SK-N-SH (cell line): Measurements from ENCODE around the gene HYAL2. TPM values are rescaled to one million over a fixed set of nuclear protein-coding genes. Genes with fewer than 3 reads are reported as not detected.

Experiments used
- CTCF ChIA-PET: fragments of 300-600, 350-600 bp; formaldehyde crosslinking; extraction: SDS; loops from one replicate; lab custom pipeline; 2021; lab: Yijun Ruan, JAX
- POLR2A ChIA-PET: fragments of 350-600 bp; sonication (Branson Sonifier 250); formaldehyde crosslinking; extraction: SDS; loops from one replicate; lab custom pipeline; 2020; ENCODE audit warnings: antibody characterized with exemption, inconsistent platforms; lab: Yijun Ruan, JAX
- DNase-seq: peaks from one replicate; pipeline ENCODE4 v3.0.0; 2012
- H2AFZ ChIP-seq: fragments of 200-600 bp; sonication (generic); 2 replicates; pipeline ENCODE4 v1.8.1; 2016; ENCODE audit warnings: antibody characterized with exemption, mild to moderate bottlenecking, low read depth
- H3F3A ChIP-seq: fragments of 200-600 bp; sonication (generic); replicated peaks from 2 replicates; pipeline ENCODE3; 2016; ENCODE audit warnings: antibody characterized with exemption, mild to moderate bottlenecking; ENCODE audit not compliant: insufficient read depth
- H3K27ac ChIP-seq, 2 experiments: fragments of 200-500 bp in 1 of 2; fragments of 200-600 bp in 1 of 2; sonication (Bioruptor generic) in 1 of 2; sonication (generic), shearing (Covaris generic) in 1 of 2; 2 replicates each; pipeline versions ENCODE4 v1.5.1 to v1.6.1; 2014 to 2016; ENCODE audit warnings: low read depth in 2 of 2, inconsistent platforms in 1 of 2, low read length in 1 of 2, mild to moderate bottlenecking in 1 of 2, mixed read lengths in 1 of 2
- H3K27me3 ChIP-seq: fragments of 200-600 bp; sonication (generic), shearing (Covaris generic); 2 replicates; pipeline ENCODE4 v1.6.1; 2016; ENCODE audit warnings: mixed run types; ENCODE audit not compliant: insufficient read depth
- H3K36me3 ChIP-seq, 2 experiments: fragments of 200-500 bp in 1 of 2; fragments of 200-600 bp in 1 of 2; sonication (Bioruptor generic) in 1 of 2; sonication (generic) in 1 of 2; replicated peaks in 1 of 2; 2 replicates each; pipeline versions ENCODE3 to v1.5.1; 2014 to 2016; ENCODE audit warnings: low read length in 1 of 2, mild to moderate bottlenecking in 1 of 2; ENCODE audit not compliant: insufficient read depth in 2 of 2, control insufficient read depth in 1 of 2
- H3K4me1 ChIP-seq, 2 experiments: fragments of 200-500 bp in 1 of 2; fragments of 200-600 bp in 1 of 2; sonication (Bioruptor generic) in 1 of 2; sonication (generic), shearing (Covaris generic) in 1 of 2; 2 replicates each; pipeline versions ENCODE4 v1.5.1 to v1.6.1; 2014 to 2016; ENCODE audit warnings: low read depth in 1 of 2, low read length in 1 of 2, mixed run types in 1 of 2; ENCODE audit not compliant: insufficient read depth in 2 of 2, control insufficient read depth in 1 of 2
- H3K4me2 ChIP-seq: fragments of 200-600 bp; sonication (generic), shearing (Covaris generic); 2 replicates; pipeline ENCODE4 v1.6.1; 2017; ENCODE audit warnings: mixed run types
- H3K4me3 ChIP-seq, 2 experiments: fragments of 200-500 bp in 1 of 2; fragments of 200-600 bp in 1 of 2; sonication (Bioruptor generic) in 1 of 2; sonication (generic), shearing (Covaris generic) in 1 of 2; 2 replicates each; pipeline versions ENCODE4 v1.5.1 to v1.8.1; 2014 to 2016; ENCODE audit warnings: low read depth in 2 of 2, inconsistent platforms in 1 of 2, low read length in 1 of 2, mild to moderate bottlenecking in 1 of 2, mixed read lengths in 1 of 2, moderate library complexity in 1 of 2
- H3K79me2 ChIP-seq: fragments of 200-600 bp; sonication (generic); 2 replicates; pipeline ENCODE4 v1.8.1; 2017; ENCODE audit warnings: mild to moderate bottlenecking; ENCODE audit not compliant: insufficient read depth
- H3K9ac ChIP-seq: fragments of 200-600 bp; sonication (generic); 2 replicates; pipeline ENCODE4 v1.6.1; 2017; ENCODE audit warnings: mixed run types
- H3K9me2 ChIP-seq: fragments of 200-600 bp; sonication (generic); 2 replicates; pipeline ENCODE4 v1.6.1; 2017; ENCODE audit warnings: mixed run types
- H3K9me3 ChIP-seq: fragments of 200-600 bp; sonication (generic); 2 replicates; pipeline ENCODE4 v1.6.1; 2017; ENCODE audit warnings: mixed run types, mild to moderate bottlenecking, moderate library complexity
- H4K20me1 ChIP-seq: fragments of 200-600 bp; sonication (generic); 2 replicates; pipeline ENCODE4 v1.6.1; 2017; ENCODE audit warnings: mild to moderate bottlenecking, mixed run types; ENCODE audit not compliant: insufficient read depth
- ELF1 ChIP-seq: IDR thresholded peaks from 2 replicates; pipeline ENCODE4 v1.4.0; 2012
- EP300 ChIP-seq, 2 experiments: IDR thresholded peaks; 2 replicates each; pipeline versions ENCODE4 v1.4.0 to v1.6.1; 2012; ENCODE audit warnings: borderline replicate concordance in 1 of 2, low read depth in 1 of 2, low read length in 1 of 2
- GATA2 ChIP-seq: sonication (generic); formaldehyde crosslinking; IDR thresholded peaks from 2 replicates; pipeline ENCODE4 v1.5.0; 2020; ENCODE audit warnings: mild to moderate bottlenecking, missing genetic modification reagents
- NFIC ChIP-seq: IDR thresholded peaks from 2 replicates; pipeline ENCODE4 v1.4.0; 2012; ENCODE audit warnings: borderline replicate concordance
- POLR2AphosphoS5 ChIP-seq: IDR thresholded peaks from 2 replicates; pipeline ENCODE4 v1.6.1; 2012; ENCODE audit warnings: low read depth, low read length
- RAD21 ChIP-seq: IDR thresholded peaks from 2 replicates; pipeline ENCODE4 v1.6.1; 2012; ENCODE audit warnings: mild to moderate bottlenecking, low read length
- RFX5 ChIP-seq: IDR thresholded peaks from 2 replicates; pipeline ENCODE4 v1.6.1; 2012; ENCODE audit warnings: mild to moderate bottlenecking, improper control_type of control experiment, low read length
- RXRA ChIP-seq: IDR thresholded peaks from 2 replicates; pipeline ENCODE4 v1.4.0; 2012; ENCODE audit warnings: low read depth, mild to moderate bottlenecking, borderline replicate concordance
- TCF12 ChIP-seq: IDR thresholded peaks from 2 replicates; pipeline ENCODE4 v1.4.0; 2012
- WGBS: methylation state at CpG from one replicate; pipeline ENCODE4 v1.1.6; 2017; ENCODE audit warnings: low lambda C conversion rate; 5-methylcytosine and 5-hydroxymethylcytosine counted together
- polyA plus RNA-seq, 3 experiments: library from polyadenylated mRNA; depleted of rRNA; stranded (reverse); fragments of >200 nt; gene quantifications; 2 replicates each; pipeline ENCODE4 v1.2.3, GENCODE V29; 2012
- TF ChIP-seq, protein P1 (sequence below): fragments of 200-600 bp; sonication (generic); IDR thresholded peaks from 2 replicates; pipeline ENCODE4 v1.6.1; 2017; ENCODE audit warnings: antibody characterized with exemption, mild to moderate bottlenecking, moderate library complexity

HYAL2 gene
- polyA plus RNA-seq, 1 of the 3 experiments (the other 2 are of a cell fraction), result 135 TPM

DNA sequence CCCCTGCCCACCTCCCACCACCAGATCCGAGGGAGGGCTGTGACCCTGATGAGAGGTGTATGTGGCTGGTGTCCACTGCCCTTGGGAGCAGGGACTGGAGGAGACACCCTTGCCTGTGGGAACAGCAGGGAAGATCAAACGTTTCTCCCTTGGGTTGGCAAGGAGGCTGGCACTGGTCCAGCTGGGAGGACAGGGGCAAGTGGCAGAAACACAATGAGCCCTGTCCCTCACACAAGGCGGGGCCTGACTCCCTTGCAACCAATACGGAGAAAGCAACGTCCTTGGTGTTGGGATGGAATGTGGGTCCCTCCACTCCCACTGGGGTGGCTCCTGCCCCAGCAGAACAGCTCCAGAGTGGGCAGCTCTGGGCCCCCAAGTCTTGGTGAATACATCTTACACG is 5.2 kb downstream of the HYAL2 start:
- Histone ChIP-seq H3K79me2 (peaks cover 39% of the 10 kb centered on the region), H3K4me1 (peaks cover 0 to 34% of the 10 kb centered on the region in 2 experiments; a peak in 2 of 4 replicates), H3K4me3 (no peak overlapping the region), H3K9me2 (no peaks in the 10 kb centered on the region), H3K27me3 (no peaks in the 10 kb centered on the region), H3K4me2 (0 out of 2 replicates have a peak overlapping the region, but pooled peaks have one; percentile 11), H3K27ac (no peak overlapping the region), H3K9ac (no peak overlapping the region), H4K20me1 (no peaks in the 10 kb centered on the region), H3F3A (peaks cover 9% of the 10 kb centered on the region), H2AFZ (no peak overlapping the region), H3K9me3 (no peaks in the 10 kb centered on the region), H3K36me3 (peaks cover 15 to 30% of the 10 kb centered on the region in 2 experiments)
- no peak for DNase-seq
- CTCF ChIA-PET, result interaction anchor here (1.4 to 5.9 kb wide), 2 partner anchors 9 to 16 kb away, joined by 4 to 45 read pairs; partner anchors contain the start of genes HYAL1, HYAL3 and NAA80
- TF ChIP-seq TCF12, result no peak
- 74% methylated on average over 6 of the region's 6 CpGs for WGBS
- POLR2A ChIA-PET, result no interaction called here

DNA sequence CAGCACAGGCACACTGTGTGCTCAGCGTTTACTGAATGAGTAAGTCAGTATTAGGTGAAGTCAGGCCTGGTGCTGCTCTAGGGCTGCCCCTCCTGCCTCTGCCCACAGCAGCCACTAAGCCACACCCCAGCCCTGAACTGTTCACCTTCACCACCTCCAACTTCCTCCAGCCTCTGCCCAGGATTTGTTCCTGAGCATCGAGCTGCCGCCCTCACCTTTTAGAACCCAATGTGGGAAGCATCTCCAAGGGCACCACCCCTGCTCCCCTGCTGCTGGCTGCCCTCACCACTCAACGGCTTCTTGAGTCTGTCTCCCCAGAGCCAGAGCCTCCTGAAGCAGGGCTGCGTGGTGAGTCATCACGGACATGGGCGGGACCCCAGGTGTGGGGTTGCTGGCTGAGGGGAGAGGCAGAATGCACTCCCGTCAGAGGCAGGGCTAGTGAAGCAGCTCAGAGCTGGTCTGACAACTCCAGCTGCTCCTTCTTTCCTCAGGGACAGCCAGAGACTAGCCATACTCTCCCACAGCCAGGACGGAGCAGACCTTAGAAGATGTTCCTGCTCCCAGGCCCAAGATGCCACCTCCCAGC is 5.8 kb downstream of the HYAL2 start:
- no peak overlapping the region for H3K4me3 ChIP-seq
- ChIA-PET POLR2A (no interaction called here), CTCF (interaction anchor here (1.4 to 5.9 kb wide), 2 partner anchors 10 to 15 kb away, joined by 4 to 45 read pairs; partner anchors contain the start of genes HYAL1, HYAL3 and NAA80)
- peaks cover 15 to 30% of the 10 kb centered on the region in 2 experiments for H3K36me3 ChIP-seq
- DNase-seq, result no peak
- 0 out of 2 replicates have a peak overlapping the region, but pooled peaks have one; percentile 11 for H3K4me2 ChIP-seq
- no peak overlapping the region for H3K27ac ChIP-seq
- no peak overlapping the region for H3K9ac ChIP-seq
- no peaks in the 10 kb centered on the region for H3K9me3 ChIP-seq
- H3K79me2 ChIP-seq, result peaks cover 39% of the 10 kb centered on the region
- no peaks in the 10 kb centered on the region for H3K27me3 ChIP-seq
- no peak for TF ChIP-seq RAD21
- TF ChIP-seq RFX5, result no peak
- no peak for TF ChIP-seq POLR2AphosphoS5
- no peak for TF ChIP-seq ELF1
- TF ChIP-seq NFIC, result no peak
- TF ChIP-seq GATA2 (CRISPR knock-in tag), result no peak
- TF ChIP-seq RXRA, result no peak
- TF ChIP-seq, protein P1, sequence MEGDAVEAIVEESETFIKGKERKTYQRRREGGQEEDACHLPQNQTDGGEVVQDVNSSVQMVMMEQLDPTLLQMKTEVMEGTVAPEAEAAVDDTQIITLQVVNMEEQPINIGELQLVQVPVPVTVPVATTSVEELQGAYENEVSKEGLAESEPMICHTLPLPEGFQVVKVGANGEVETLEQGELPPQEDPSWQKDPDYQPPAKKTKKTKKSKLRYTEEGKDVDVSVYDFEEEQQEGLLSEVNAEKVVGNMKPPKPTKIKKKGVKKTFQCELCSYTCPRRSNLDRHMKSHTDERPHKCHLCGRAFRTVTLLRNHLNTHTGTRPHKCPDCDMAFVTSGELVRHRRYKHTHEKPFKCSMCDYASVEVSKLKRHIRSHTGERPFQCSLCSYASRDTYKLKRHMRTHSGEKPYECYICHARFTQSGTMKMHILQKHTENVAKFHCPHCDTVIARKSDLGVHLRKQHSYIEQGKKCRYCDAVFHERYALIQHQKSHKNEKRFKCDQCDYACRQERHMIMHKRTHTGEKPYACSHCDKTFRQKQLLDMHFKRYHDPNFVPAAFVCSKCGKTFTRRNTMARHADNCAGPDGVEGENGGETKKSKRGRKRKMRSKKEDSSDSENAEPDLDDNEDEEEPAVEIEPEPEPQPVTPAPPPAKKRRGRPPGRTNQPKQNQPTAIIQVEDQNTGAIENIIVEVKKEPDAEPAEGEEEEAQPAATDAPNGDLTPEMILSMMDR, result no peak
- no peak for TF ChIP-seq EP300 (IDR thresholded peaks at IDR 0.05; ENCODE audit: borderline replicate concordance in 1 of 2, low read depth in 1 of 2, low read length in 1 of 2)
- H2AFZ ChIP-seq, result no peak overlapping the region
- no peaks in the 10 kb centered on the region for H4K20me1 ChIP-seq
- peaks cover 9% of the 10 kb centered on the region for H3F3A ChIP-seq
- H3K4me1 ChIP-seq, result peaks cover 0 to 29% of the 10 kb centered on the region in 2 experiments; a peak in 2 of 4 replicates
- no peaks in the 10 kb centered on the region for H3K9me2 ChIP-seq
- WGBS, result 64% methylated on average over 3 of the region's 9 CpGs
